HG02981 (cell line): ENCODE data around the gene PMS1.
"Not testable (repeated sequence)": the region's sequence is repeated elsewhere in the genome, so short reads cannot be mapped to it uniquely, and the experiment has no call there.

ENCODE experiments used
- ATAC-seq: cut with Tn5 transposase; IDR thresholded peaks from one replicate; pipeline ENCODE4 v1.9.1; 2021; ENCODE audit warnings: mild to moderate bottlenecking, moderate library complexity; ENCODE audit not compliant: unreplicated experiment

The PMS1 gene

GRCh38 chr2:189803431-189803830 is 19.2 kb downstream of the PMS1 start:
- no peak for ATAC-seq

- no peak for ATAC-seq
These were observed 34.2 kb downstream of the PMS1 start for GRCh38 chr2:189818249-189819038.

- ATAC-seq: no peak
These were observed 35.1 kb downstream of the PMS1 start for GRCh38 chr2:189819297-189819704.

GRCh38 chr2:189821953-189822748 is 37.9 kb downstream of the PMS1 start:
- ATAC-seq: no peak

GRCh38 chr2:189824694-189825396 is 40.6 kb downstream of the PMS1 start:
- ATAC-seq: no peak

- no peak for ATAC-seq
These were observed 41.8 kb downstream of the PMS1 start for GRCh38 chr2:189826039-189826438.

GRCh38 chr2:189829102-189829833 is 45.0 kb downstream of the PMS1 start:
- ATAC-seq: no peak

- ATAC-seq: no peak
These were observed 46.3 kb downstream of the PMS1 start for GRCh38 chr2:189830510-189830909.

GRCh38 chr2:189834059-189834458 is 49.8 kb downstream of the PMS1 start:
- ATAC-seq: no peak

- not testable (repeated sequence) for ATAC-seq
These were observed 50.4 kb downstream of the PMS1 start for GRCh38 chr2:189834642-189835041.

GRCh38 chr2:189835855-189836558 is 51.8 kb downstream of the PMS1 start:
- ATAC-seq: no peak

GRCh38 chr2:189836644-189837043 is 52.4 kb downstream of the PMS1 start:
- no peak for ATAC-seq

GRCh38 chr2:189837326-189837725 is 53.1 kb downstream of the PMS1 start:
- ATAC-seq: no peak

GRCh38 chr2:189841019-189841418 is 56.8 kb downstream of the PMS1 start:
- no peak for ATAC-seq

GRCh38 chr2:189848276-189848675 is 64.0 kb downstream of the PMS1 start:
- no peak for ATAC-seq

GRCh38 chr2:189849550-189849949 is 65.3 kb downstream of the PMS1 start:
- no peak for ATAC-seq

- no peak for ATAC-seq
These were observed 67.0 kb downstream of the PMS1 start for GRCh38 chr2:189851174-189851826.

- no peak for ATAC-seq
These were observed 69.9 kb downstream of the PMS1 start for GRCh38 chr2:189854187-189854586.

- ATAC-seq: no peak
These were observed 70.7 kb downstream of the PMS1 start for GRCh38 chr2:189854940-189855339.

- ATAC-seq: no peak
These were observed 74.0 kb downstream of the PMS1 start for GRCh38 chr2:189858291-189858690.
